Loucy (cell line): Measurements from ENCODE around the gene ABLIM2.

Experiments used
- EZH2phosphoT487 ChIP-seq: fragments of 200-600 bp; IDR thresholded peaks from 2 replicates; pipeline ENCODE4 v1.6.1; 2018; ENCODE audit warnings: antibody characterized with exemption, mild to moderate bottlenecking, moderate library complexity, borderline replicate concordance
- TF ChIP-seq, protein P1 (sequence below): fragments of 200-600 bp; sonication (generic); conservative IDR thresholded peaks from 2 replicates; pipeline ENCODE4 v1.5.1; 2014; ENCODE audit warnings: mild to moderate bottlenecking, antibody characterized with exemption, low read length

DNA sequence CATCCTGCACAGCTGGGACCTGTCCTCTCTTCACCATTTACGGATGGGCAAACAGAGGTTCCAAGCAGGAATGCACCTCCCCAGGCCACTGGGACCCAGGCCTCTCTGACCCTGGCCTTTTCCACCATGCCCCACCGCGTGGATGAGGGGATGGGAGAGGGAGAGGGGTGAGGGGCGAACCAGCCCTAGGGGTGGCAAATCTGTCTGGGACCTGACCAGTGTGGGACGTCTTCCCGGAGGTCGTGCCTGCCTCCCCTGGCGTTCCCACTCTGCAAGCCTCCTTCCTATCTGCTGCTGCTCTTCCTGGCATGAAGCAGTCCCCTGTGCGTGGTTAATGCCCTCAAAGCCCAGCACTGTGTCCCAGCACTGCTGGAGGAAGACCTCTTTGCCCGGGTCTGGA is 35.9 kb downstream of the ABLIM2 start:
- TF ChIP-seq, protein P1, sequence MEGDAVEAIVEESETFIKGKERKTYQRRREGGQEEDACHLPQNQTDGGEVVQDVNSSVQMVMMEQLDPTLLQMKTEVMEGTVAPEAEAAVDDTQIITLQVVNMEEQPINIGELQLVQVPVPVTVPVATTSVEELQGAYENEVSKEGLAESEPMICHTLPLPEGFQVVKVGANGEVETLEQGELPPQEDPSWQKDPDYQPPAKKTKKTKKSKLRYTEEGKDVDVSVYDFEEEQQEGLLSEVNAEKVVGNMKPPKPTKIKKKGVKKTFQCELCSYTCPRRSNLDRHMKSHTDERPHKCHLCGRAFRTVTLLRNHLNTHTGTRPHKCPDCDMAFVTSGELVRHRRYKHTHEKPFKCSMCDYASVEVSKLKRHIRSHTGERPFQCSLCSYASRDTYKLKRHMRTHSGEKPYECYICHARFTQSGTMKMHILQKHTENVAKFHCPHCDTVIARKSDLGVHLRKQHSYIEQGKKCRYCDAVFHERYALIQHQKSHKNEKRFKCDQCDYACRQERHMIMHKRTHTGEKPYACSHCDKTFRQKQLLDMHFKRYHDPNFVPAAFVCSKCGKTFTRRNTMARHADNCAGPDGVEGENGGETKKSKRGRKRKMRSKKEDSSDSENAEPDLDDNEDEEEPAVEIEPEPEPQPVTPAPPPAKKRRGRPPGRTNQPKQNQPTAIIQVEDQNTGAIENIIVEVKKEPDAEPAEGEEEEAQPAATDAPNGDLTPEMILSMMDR: no peak
- no peak for TF ChIP-seq EZH2phosphoT487
